GM19395 (cell line): ENCODE measurements around the gene ANGPTL7.
"Not testable (repeated sequence)": the region's sequence is repeated elsewhere in the genome, so short reads cannot be mapped to it uniquely, and the experiment has no call there.

Experiments
- ATAC-seq: cut with Tn5 transposase; IDR thresholded peaks from one replicate; pipeline ENCODE4 v1.9.1; 2021; ENCODE audit warnings: mild to moderate bottlenecking, moderate library complexity; ENCODE audit not compliant: unreplicated experiment

Gene ANGPTL7

DNA sequence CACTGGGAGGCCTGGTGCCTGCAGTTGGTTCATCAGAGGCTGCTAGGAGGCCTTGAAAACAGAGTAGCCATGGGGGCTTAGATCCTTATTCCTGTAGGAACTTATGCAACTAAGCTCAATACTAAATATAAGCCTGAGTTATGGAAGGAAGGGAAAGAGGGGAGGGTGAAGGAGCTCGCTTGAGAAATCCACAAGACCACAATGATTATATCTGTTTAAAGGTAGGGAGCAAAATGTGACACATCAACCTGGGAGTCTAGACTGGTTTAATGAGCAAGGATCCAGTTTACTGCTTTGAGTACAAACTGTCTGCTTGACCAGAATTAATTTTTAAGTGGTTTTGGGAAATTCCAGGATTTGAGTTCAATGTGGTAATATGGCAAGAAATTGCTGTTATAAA is 20.4 kb upstream of the ANGPTL7 start:
- ATAC-seq = no peak

DNA sequence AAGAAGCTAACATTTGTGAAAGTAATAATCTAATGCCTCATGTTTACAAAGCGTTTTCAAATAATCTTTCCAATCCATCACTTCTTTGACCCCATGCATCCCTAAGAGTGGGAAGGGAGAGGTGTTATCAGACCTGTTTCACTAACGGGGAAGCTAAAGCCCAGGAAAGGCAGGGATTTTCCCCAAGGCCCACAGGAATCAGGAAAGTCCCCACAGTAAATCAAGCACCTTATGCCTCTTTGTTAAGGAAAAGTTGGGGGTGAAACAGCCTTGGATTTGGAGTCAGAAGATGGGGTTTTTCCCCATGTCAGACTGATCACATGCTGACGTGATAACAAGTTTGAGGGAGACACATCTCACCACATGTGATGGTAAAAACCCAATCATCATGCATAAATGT is 20.0 kb upstream of the ANGPTL7 start:
- no peak for ATAC-seq

DNA sequence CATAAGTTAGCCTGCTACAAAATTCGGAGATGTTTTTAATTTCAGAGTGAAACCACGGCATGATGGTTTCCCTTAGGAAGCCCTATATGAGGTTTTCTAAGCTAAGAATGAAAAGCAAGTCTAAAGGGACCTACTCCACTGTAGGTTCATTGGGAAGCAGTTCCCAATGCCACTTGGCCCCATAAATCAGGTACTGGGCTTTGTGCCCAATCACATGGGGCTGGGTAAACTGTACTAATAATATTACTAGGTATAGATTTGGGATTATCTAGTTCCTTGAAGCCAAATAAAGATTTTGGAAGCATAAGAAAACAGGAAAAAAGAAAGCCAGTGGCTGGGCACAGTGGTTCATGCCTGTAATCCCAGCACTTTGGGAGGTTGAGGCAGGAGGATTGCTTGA is 19.1 kb upstream of the ANGPTL7 start:
- no peak for ATAC-seq

DNA sequence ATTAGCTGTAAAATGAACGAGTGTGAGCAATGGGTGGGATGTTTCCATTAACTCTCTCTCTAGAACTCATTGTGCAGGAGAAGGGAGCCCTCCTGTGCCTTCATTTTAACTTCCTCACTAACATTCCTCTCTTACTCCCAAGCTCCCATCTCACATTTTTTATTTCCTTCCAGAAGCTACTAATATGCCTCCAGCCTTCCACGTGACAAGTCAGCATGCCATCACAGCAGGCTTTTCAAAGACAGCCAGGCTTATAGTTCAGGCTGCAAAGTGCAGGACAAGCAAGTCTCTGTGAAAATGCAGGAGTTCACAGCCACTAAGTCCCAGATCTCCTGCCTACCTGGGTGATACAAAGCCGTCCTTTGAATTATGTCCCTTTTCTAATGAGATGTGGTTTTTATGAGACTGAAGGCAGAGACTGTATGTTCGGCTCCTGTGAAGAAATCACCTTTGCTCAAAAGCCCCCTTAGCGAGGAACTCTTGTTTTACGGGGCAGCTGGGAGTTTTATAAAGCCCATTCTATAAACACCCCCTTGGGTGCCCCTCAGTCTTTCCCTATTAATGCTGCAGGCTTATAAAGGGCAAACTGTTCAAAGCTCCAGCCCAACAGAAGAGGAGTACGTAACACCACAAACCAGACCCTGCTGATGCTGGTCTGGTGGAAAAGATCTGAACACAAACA is 14.8 kb upstream of the ANGPTL7 start:
- ATAC-seq = no peak

DNA sequence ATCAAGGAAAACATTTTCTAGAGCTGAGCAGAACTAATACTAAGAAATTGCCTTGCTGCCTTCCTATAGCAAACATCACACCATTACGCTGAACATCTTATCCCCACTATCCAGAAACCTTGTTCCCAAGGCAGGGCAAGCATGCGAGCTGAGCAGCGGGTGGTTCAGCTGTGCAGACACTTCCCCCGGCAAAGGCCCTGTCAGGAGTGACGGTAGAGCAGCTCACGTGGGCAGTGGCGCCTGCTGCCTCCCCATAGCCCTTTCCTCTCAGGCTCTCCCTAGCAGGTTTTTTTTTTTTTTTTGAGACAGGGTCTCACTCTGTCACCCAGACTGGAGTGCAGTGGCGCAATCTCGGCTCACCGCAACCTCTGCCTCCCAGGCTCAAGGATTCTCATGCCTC is 13.7 kb upstream of the ANGPTL7 start:
- no peak for ATAC-seq

DNA sequence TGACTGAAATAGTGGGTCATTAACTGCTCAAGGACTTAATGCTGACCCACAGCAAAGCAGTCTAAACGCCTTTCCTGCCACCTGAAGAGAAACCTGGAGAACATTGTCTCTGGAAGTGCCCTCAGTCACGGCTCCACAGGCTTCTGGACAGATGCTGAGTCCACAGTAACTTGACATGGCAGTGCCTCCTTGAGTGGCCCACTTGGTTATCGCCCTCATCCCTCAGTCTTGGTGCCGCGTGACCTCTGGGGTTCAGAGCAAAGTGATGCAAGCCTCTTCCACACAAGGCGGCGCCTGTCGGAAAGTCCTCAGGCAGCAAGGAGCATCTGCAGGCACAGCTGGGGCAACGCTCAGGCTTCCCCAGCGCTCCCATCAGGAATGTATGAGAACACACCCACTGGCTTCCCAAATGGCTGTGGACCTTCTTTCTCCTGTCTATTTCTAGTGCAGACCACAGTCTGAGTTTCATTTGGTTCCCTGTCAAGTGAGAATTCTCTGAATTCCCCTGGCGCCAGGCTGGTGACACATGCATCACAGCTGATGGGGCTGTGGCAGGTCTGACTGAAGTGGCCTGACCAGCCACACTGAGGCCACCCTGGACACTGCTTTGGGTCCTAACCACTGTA is 13.0 kb upstream of the ANGPTL7 start:
- no peak for ATAC-seq

DNA sequence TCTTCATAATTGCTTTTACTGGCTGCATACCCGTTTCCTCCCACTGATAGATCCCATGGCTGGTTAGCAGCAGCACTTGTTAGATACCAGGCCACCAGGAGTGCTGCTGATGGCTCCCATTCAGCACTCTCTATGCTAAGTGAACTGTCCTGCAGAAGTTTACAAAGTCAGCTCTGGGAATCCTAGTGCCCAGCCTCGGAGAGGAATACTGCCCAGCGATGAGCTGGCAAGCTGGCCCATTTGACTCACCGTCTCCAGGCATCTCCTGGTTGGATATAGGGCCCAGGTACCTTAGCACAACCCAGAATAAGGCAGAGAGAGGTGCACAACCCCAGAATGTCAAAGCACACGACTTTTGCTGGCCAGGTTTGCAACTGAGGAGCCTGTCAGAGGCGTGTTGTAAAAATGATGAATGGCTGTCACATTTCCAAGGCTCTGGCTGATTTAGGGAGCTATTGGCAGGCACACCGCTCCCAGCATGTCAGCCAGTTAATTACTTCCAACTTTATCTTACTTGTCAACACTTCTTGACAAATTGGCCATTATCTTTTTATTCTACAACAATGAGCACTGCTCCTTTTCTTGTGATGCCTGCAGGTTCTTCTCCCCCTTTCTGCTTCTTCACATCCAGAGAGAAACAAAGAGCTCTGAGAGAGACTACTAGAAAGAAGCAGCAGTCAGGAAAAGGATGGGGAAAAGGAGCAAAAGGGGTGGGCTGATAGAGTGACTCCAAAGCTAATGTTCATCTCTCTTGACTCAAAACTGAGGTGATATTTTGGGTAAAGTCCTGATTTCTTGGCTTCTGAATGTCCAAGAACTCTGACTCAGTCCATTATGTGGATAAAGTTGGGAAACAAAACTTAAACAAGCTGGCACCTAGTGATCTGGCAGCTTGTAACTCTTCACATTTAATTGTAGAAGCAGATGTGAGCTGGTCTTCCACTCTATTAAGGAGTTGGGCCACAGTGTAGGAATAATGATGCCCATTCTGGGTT is 10.8 kb upstream of the ANGPTL7 start:
- ATAC-seq = no peak

DNA sequence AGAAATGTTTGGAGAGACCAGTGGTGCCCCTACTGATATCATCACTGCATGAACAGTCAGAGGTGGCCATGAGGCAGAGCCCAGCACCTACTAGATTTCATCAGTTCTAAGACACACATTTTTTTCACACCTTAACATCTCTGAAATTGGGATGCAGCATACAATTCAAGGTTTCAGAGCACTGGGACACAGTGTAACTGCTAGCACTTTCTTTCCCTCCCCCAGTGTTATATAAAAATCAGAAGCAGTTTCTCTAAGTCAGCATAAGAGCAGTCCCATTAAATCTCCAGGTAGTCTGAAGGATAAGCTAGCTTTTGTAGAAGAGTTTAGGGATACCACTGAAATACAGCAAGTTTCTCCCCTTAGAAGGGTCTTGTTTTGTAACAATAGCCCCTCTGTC is 10.0 kb upstream of the ANGPTL7 start:
- ATAC-seq = no peak

DNA sequence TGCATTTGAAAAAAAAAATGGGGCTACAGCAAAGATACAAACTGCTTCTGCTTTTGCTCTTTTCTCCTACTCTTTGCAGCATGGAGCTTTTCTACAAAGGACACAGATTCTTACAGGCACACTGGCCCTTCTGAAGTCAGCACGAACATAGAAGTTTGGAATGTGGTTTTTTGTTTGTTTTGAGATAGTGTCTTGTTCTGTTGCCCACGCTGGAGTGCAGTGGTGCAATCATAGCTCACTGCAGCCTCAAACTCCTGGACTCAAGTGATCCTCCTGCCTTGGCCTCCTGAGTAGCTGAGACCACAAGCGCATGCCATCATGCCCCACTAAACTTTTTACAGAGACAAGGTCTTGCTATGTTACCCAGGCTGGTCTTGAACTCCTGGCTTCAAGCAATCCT is 9.4 kb upstream of the ANGPTL7 start:
- ATAC-seq = not testable (repeated sequence)

DNA sequence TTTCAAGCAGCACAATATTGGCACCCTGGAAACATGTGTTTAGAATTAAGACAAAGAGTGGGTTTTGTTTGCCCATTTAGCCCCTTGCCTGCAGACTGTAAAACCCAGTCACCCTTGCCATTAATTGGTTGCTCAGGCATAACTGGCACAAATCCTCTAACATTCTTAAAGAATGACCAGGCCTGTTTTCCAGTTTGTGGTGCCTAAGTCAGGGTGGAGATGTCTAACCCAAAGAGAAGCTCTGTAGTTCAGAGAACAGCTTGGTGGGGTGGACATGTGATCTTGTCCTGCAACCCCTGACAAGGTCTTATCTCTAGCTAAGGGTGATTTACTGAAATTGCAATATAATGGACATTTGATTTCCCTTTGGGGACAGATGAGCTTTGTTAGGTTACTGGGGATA is 8.8 kb upstream of the ANGPTL7 start:
- ATAC-seq = no peak

DNA sequence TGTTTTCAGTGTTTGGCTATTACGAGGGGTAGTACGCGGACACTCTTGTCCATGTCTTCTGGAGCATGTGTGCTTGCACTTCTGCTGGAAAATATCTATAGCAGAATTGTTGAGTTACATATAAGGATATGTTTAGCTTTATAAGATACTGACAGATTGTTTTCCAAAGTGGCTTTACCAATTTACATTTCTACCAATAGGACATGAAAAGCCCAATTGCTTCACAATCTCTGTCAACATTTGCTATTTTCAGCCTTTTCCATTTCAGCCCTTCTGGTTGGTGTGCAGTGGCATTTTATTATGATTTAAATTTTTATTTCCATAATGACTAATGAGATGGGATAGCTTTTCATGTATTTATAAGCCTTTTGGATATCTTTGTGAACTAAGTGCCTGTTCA is 6.3 kb upstream of the ANGPTL7 start:
- no peak for ATAC-seq

DNA sequence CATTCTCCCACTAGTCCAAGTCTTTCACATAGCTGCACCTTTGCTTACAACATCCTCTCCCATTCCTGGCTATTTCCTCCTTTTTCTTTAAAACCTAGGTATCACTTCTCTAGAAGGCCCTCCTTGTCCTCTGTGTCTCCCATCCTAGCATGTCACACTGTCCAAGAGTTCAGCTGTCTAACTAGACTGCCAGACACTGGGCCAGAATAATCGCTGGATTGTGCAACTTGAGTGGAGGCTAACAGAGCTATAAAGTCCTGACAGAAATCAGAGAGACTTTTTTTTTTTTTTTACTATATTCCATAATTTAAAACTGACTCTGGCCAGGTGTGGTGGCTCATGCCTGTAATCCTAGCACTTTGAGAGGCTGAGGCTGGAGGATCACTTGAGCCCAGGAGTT is 4.2 kb upstream of the ANGPTL7 start:
- no peak for ATAC-seq

DNA sequence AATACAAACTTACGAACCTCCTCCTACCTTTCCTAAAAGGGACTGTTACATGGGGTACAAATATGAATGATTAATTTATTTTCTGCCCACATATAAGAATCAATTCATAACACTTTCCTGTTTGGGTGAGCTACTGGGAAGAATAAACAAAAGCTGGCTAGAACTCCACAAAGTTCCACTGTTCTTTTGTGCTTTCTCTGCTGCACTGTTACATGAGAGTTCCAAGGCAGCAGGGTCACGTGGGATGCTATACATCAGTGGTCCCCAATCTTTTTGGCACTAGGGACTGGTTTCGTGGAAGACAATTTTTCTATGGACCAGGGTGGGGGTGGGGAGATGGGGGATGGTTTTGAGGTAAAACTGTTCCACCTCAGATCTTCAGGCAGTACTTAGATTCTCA is 2.2 kb upstream of the ANGPTL7 start:
- no peak for ATAC-seq

DNA sequence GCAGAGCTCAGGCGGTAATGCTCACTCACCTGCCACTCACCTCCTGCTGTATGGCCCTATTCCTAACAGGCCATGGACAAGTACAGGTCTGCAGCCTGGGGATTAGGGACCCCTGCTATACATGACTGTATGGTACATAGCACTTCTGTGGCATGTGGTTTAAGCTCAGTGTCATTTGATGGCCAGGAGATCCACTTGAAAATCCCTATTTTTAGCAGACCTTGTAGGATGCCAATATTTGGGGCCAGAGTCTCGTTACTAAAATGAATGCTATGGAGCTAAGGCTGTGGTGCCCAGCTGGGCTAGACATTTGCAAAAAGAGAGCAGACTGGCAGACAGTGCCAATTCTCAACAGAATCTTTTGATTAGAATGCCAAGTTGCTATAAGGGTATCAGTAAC is 1.7 kb upstream of the ANGPTL7 start:
- ATAC-seq = no peak

DNA sequence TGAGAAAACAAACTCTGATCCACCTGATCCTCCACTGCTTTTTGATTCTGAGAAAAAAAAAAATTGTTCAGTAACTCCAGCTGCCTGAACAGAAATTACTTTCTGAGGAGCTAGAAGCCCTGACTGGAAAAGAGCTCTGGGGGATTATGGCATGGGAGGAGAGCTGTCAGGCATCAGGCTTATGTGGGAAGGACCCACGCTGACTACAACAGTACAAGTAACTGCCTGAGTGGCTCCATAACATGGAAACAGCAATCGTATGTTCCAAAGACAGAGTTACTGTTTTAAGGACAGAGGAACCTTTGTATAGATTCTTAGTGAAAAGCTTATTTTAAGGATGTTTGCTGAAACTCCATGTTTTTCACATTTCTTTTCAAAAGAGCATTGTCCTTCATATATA is 1.2 kb upstream of the ANGPTL7 start:
- no peak for ATAC-seq

DNA sequence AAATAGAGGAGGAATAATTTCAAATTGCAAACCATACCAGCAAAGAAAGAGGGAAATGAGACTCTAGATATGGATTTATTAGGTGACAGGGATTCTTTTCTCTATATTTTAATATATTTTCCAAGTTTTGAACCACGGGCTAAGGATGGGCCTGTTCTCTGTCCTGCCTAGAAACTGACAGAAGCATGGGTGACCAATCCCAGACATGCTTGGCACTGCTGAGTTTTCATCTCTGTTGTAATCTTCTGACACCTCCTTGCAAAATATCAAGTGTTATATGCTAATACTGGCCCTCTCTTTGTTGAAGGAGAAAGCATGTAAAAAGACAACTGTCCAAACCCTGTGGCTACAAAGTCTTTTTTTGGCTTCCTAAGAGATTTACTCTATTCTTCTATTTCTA is 774 bp upstream of the ANGPTL7 start:
- no peak for ATAC-seq

DNA sequence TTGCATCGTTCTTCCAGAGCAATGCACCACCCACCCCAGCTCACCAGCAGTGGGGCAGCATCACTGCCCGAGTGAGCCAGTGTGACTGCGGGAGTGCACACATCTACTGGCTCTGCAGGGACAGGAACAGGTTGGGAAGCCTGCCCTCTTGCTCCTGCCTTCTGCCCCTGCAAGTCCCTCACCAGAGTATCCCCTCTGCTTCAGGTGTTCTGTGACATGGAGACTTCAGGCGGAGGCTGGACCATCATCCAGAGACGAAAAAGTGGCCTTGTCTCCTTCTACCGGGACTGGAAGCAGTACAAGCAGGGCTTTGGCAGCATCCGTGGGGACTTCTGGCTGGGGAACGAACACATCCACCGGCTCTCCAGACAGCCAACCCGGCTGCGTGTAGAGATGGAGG is 4.2 kb downstream of the ANGPTL7 start:
- ATAC-seq = no peak

DNA sequence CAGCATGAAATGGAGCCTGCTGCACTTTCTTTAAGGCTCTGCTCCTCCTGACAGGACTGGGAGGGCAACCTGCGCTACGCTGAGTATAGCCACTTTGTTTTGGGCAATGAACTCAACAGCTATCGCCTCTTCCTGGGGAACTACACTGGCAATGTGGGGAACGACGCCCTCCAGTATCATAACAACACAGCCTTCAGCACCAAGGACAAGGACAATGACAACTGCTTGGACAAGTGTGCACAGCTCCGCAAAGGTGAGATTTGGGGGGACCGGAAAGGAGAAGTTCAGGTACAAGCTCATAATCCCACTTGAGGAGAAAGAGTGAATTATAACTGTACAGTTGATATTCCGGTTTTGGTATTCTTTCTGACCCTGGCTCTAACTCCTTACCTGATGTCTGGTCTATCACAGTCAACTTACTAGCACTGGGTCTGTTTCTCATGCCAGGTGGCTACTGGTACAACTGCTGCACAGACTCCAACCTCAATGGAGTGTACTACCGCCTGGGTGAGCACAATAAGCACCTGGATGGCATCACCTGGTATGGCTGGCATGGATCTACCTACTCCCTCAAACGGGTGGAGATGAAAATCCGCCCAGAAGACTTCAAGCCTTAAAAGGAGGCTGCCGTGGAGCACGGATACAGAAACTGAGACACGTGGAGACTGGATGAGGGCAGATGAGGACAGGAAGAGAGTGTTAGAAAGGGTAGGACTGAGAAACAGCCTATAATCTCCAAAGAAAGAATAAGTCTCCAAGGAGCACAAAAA is 5.4 kb downstream of the ANGPTL7 start:
- ATAC-seq = no peak

DNA sequence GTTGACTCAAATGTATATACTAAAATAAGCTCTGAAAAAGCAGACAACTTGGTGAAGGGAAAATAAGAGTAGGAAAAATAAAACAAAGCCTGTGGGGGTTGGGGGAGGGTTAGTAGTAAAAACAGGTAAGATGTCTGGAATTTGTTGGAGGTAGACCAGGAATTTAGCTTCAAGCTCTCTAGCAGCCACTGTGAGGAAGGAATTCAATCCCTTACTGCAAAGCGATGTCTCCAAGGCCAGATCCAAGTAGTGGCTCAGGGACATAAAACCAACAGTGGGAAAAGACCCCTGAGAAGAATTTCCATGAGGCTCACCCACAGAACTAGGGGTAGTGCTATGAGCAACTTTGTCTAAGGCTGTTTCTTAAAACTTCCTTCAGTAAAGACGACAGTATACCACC is 7.8 kb downstream of the ANGPTL7 start:
- ATAC-seq = no peak

DNA sequence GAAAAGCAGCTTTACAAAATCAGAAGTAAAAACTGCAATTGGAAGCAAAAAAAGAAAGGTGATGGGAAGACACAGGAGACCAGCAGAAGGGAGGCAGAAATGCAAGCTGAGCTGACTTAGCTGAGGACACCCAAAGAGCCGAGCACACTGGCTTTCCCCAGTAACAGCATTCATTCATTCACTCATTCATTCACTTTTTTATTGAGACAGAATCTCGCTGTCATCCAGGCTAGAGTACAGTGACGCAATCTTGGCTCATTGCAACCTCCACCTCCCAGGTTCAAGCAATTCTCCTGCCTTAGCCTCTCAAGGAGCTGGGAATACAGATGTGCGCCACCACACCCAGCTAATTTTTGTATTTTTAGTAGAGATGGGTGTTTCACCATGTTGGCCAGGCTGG is 8.2 kb downstream of the ANGPTL7 start:
- ATAC-seq = no peak

DNA sequence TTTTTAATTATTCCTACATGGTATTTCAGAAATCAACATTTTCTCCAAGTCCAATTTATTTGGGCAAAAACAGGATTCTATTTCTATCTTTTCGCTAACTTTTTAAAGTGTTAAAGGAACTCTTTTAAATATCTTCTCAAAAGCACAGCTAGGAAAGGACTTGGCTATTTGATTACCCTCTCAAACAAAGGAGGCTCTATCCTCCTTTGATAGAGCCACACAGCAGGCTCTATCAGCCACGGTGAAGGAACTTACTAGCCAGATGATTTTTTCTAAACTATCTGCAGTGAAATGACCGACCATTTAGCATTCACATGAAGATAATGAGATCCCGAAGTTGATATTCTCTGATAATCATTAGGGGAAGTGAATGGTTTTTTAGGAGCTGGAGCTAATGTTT is 9.1 kb downstream of the ANGPTL7 start:
- ATAC-seq = no peak
